HCT116 (cell line): ENCODE results near the gene FAM98A. TPM values are rescaled to one million over a fixed set of nuclear protein-coding genes. Genes with fewer than 3 reads are reported as not detected.

Source experiments
- ATAC-seq: fragments of 200-7000 bp; cut with Tn5 transposase; 2 replicates; pipeline ENCODE4 v1.9.1; 2020; ENCODE audit warnings: mild to moderate bottlenecking, moderate library complexity
- BruUV-seq: library from RNA; stranded (reverse); fragments of 400-500 nt; replicated peaks from 2 replicates; lab custom pipeline; 2021; lab: Mats Ljungman, UMichigan
- CTCF ChIA-PET: fragments of 300-600 bp; sonication (Branson Sonifier 250); formaldehyde crosslinking; loops from one replicate; lab custom pipeline; 2021; ENCODE audit warnings: antibody characterized with exemption; lab: Charles Lee
- POLR2A ChIA-PET: fragments of 300-600, 350-600 bp; sonication (Branson Sonifier 250); formaldehyde crosslinking; loops from one replicate; lab custom pipeline; 2021; ENCODE audit warnings: antibody characterized with exemption; lab: Charles Lee
- RAD21 ChIA-PET, 2 experiments: fragments of 300-600 bp; sonication (Branson Sonifier 250); formaldehyde crosslinking; loops; one replicate each; lab custom pipeline; 2023; ENCODE audit warnings: low total read pairs in 2 of 2; ENCODE audit not compliant: uncharacterized antibody in 2 of 2, unreplicated experiment in 2 of 2, low non-redundant PET in 1 of 2; lab: Charles Lee
- DNase-seq: peaks from one replicate; pipeline ENCODE4 v3.0.0-alpha.2; 2010; ENCODE audit warnings: low read depth, low spot score
- H2AFZ ChIP-seq: fragments of 200-600 bp; shearing (Covaris generic), sonication (generic); 2 replicates; pipeline ENCODE4 v1.6.1; 2017; ENCODE audit warnings: low read depth, mixed run types, mixed read lengths, antibody characterized with exemption, low read length; ENCODE audit not compliant: poor library complexity, severe bottlenecking
- H3K27ac ChIP-seq: 2 replicates; pipeline ENCODE4 v1.5.1; 2012; ENCODE audit warnings: low read depth, low read length
- H3K27me3 ChIP-seq: fragments of 200-600 bp; sonication (generic); 2 replicates; pipeline ENCODE4 v1.6.1; 2016; ENCODE audit warnings: mixed run types, low read length, mixed read lengths; ENCODE audit not compliant: insufficient read depth
- H3K36me3 ChIP-seq, 2 experiments: fragments of 200-500 bp in 1 of 2; fragments of 200-600 bp in 1 of 2; sonication (Bioruptor generic) in 1 of 2; sonication (generic) in 1 of 2; 2 replicates each; pipeline versions ENCODE4 v1.5.1 to v1.6.1; 2014 to 2016; ENCODE audit warnings: low read length in 2 of 2, inconsistent platforms in 1 of 2, mixed read lengths in 1 of 2, mixed run types in 1 of 2; ENCODE audit not compliant: insufficient read depth in 2 of 2, control insufficient read depth in 1 of 2
- H3K4me1 ChIP-seq, 2 experiments: fragments of 200-600 bp in 1 of 2; sonication (generic) in 1 of 2; 2 replicates each; pipeline versions ENCODE4 v1.5.1 to v1.6.1; 2012 to 2017; ENCODE audit warnings: low read length in 2 of 2, inconsistent platforms in 1 of 2, mild to moderate bottlenecking in 1 of 2, mixed read lengths in 1 of 2, mixed run types in 1 of 2, moderate library complexity in 1 of 2; ENCODE audit not compliant: insufficient read depth in 2 of 2, control insufficient read depth in 1 of 2
- H3K4me2 ChIP-seq: fragments of 200-600 bp; sonication (generic); 2 replicates; pipeline ENCODE4 v1.6.1; 2017; ENCODE audit warnings: mixed run types, low read length, mixed read lengths
- H3K4me3 ChIP-seq, 2 experiments: fragments of 200-600 bp in 1 of 2; sonication (generic) in 1 of 2; replicated peaks in 1 of 2; 2 replicates each; pipeline ENCODE4 v1.5.1; 2011 to 2016; ENCODE audit warnings: low read length in 2 of 2, control low read depth in 1 of 2, low read depth in 1 of 2, mild to moderate bottlenecking in 1 of 2, mixed read lengths in 1 of 2, mixed run types in 1 of 2
- H3K79me2 ChIP-seq: fragments of 200-600 bp; sonication (generic); 2 replicates; pipeline ENCODE4 v1.6.1; 2017; ENCODE audit warnings: mild to moderate bottlenecking, mixed run types, low read length, moderate library complexity, mixed read lengths; ENCODE audit not compliant: insufficient read depth
- H3K9ac ChIP-seq: fragments of 200-600 bp; sonication (generic); 2 replicates; pipeline ENCODE4 v1.6.1; 2016; ENCODE audit warnings: low read length, mixed read lengths
- H3K9me2 ChIP-seq: fragments of 200-600 bp; sonication (generic), shearing (Covaris generic); 2 replicates; pipeline ENCODE4 v1.6.1; 2017; ENCODE audit warnings: mixed run types, mild to moderate bottlenecking, moderate library complexity; ENCODE audit not compliant: insufficient read depth
- H3K9me3 ChIP-seq, 2 experiments: fragments of 200-500 bp in 1 of 2; fragments of 200-600 bp in 1 of 2; sonication (Bioruptor generic) in 1 of 2; sonication (generic) in 1 of 2; 2 replicates each; pipeline ENCODE4 v1.6.1; 2014 to 2017; ENCODE audit warnings: low read length in 2 of 2, mixed read lengths in 2 of 2, inconsistent platforms in 1 of 2, low read depth in 1 of 2, mild to moderate bottlenecking in 1 of 2, mixed run types in 1 of 2, moderate library complexity in 1 of 2; ENCODE audit not compliant: control insufficient read depth in 1 of 2, insufficient read depth in 1 of 2
- H4K20me1 ChIP-seq: fragments of 200-600 bp; sonication (generic), shearing (Covaris generic); 2 replicates; pipeline ENCODE4 v1.6.1; 2017; ENCODE audit warnings: mixed run types, mild to moderate bottlenecking, moderate library complexity; ENCODE audit not compliant: insufficient read depth
- EGR1 ChIP-seq: IDR thresholded peaks from 2 replicates; pipeline ENCODE4 v1.6.1; 2012; ENCODE audit warnings: low read depth
- ELF1 ChIP-seq: IDR thresholded peaks from 2 replicates; pipeline ENCODE4 v1.6.1; 2012; ENCODE audit warnings: low read depth, borderline replicate concordance
- POLR2A ChIP-seq: IDR thresholded peaks from 2 replicates; pipeline ENCODE4 v1.7.0; 2011; ENCODE audit warnings: borderline replicate concordance; ENCODE audit not compliant: insufficient read depth, insufficient read length; ENCODE audit errors: extremely low read depth
- POLR2AphosphoS5 ChIP-seq: IDR thresholded peaks from 2 replicates; pipeline ENCODE4 v1.6.1; 2011; ENCODE audit warnings: mild to moderate bottlenecking, low read depth, low read length, moderate library complexity
- RAD21 ChIP-seq: IDR thresholded peaks from 2 replicates; pipeline ENCODE4 v1.6.1; 2012; ENCODE audit warnings: low read depth, mild to moderate bottlenecking
- SIN3A ChIP-seq: IDR thresholded peaks from 2 replicates; pipeline ENCODE4 v1.6.1; 2012; ENCODE audit warnings: low read depth
- SRF ChIP-seq: IDR thresholded peaks from 2 replicates; pipeline ENCODE4 v1.6.1; 2012; ENCODE audit warnings: low read depth
- ZFX ChIP-seq: fragments of 450-650 bp; IDR thresholded peaks from 2 replicates; pipeline ENCODE4 v1.6.1; 2017
- ZNF274 ChIP-seq: fragments of 200-500 bp; sonication (Bioruptor generic); IDR thresholded peaks from 2 replicates; pipeline ENCODE4 v1.6.1; 2014; ENCODE audit warnings: mild to moderate bottlenecking, low read depth, low read length, inconsistent platforms
- intact Hi-C: fragments of 100-400 bp; cut with micrococcal nuclease; formaldehyde crosslinking; loops from 2 replicates; pipeline ENCODE4 v1.10.0; 2022
- total RNA-seq: library from RNA; stranded (reverse); gene quantifications from one replicate; pipeline ENCODE4 v1.2.1, GENCODE V29; 2021; ENCODE audit not compliant: unreplicated experiment
- TF ChIP-seq, protein P1 (sequence below), 3 experiments: fragments of 200-600 bp in 1 of 3; sonication (generic) in 1 of 3; IDR thresholded peaks in 2 of 3; conservative IDR thresholded peaks in 1 of 3; 2 replicates each; pipeline ENCODE4 v1.5.1; 2012 to 2017; ENCODE audit warnings: low read depth in 2 of 3, low read length in 2 of 3, antibody characterized with exemption in 1 of 3, borderline replicate concordance in 1 of 3, control low read depth in 1 of 3, mild to moderate bottlenecking in 1 of 3, mixed read lengths in 1 of 3, mixed run types in 1 of 3, moderate library complexity in 1 of 3; ENCODE audit not compliant: insufficient read depth in 1 of 3
- TF ChIP-seq, protein P2 (sequence below): IDR thresholded peaks from 2 replicates; pipeline ENCODE4 v1.6.1; 2012
- TF ChIP-seq, protein P3 (sequence below): IDR thresholded peaks from 2 replicates; pipeline ENCODE4 v1.6.1; 2012; ENCODE audit warnings: low read depth
- TF ChIP-seq, protein P4 (sequence below): IDR thresholded peaks from 2 replicates; pipeline ENCODE4 v1.6.1; 2012

FAM98A gene
- total RNA-seq, 1 experiment from 2014 or later = 42.9 TPM

DNA sequence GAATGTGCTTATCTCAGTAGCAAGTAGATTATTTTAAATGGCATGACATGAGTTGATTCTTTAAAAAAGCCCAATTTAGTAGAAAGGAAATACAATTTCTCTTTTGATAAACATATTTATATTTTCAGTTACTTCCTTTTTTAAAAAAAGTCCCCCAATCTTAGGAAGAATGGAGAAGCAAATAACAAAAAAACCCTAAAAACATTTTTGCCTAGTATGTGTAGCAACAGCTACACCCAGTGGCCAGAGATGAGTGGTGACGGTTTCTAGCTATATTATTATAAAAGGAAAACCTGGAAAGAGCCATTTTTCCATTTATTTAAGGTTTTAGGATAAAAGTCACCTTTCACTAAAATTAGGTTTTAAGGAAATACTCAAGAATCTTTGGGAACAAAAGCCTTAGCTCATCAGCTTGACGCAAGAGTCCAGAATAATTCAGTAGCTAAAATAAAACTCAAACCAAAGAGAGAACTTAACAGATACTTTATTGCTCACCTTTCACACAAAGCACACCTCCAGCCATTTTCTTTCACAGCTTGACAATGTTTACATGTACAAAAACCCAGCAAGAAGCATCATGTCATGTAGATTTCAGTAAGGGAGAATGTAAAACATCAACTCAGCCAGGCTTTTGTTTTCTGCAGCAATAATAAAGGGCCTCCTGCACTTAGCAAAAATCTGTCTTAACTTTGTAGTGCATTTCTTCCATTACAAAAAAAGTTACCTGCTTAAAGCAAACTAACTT, 15.7 kb downstream of the FAM98A start:
- peak; percentile 36; the same call in 1 of the 2 replicates for ATAC-seq
- Histone ChIP-seq H4K20me1 (no peaks in the 10 kb centered on the region), H3K4me3 (no peak overlapping the region), H3K79me2 (no peaks in the 10 kb centered on the region), H3K27ac (no peak overlapping the region), H3K4me2 (no peak overlapping the region), H3K9me2 (no peaks in the 10 kb centered on the region), H3K27me3 (no peaks in the 10 kb centered on the region), H3K9ac (no peak overlapping the region), H3K4me1 (no peaks in the 10 kb centered on the region), H2AFZ (no peak overlapping the region), H3K9me3 (no peaks in the 10 kb centered on the region), H3K36me3 (peaks cover 11 to 14% of the 10 kb centered on the region in 2 experiments)
- ChIA-PET RAD21 (interaction anchor here in 1 of 2 experiments (1.3 kb wide), 1 partner anchor 170 kb away, joined by 5 read pairs; no protein-coding TSS in a partner anchor), POLR2A (no interaction called here), CTCF (interaction anchor here (0.7 to 2.6 kb wide), 20 partner anchors 8 to 549 kb away, joined by 3 to 25 read pairs (median 3); partner anchors contain the start of genes FAM98A and RASGRP3)
- intact Hi-C loops = loop anchor here (2.0 to 10.0 kb wide), 5 partner anchors 109 to 811 kb away; partner anchors contain the start of genes LTBP1 and RASGRP3
- DNase-seq = no peak
- BruUV-seq = no TSS peak
- peak; percentile 80 for TF ChIP-seq RAD21
- TF ChIP-seq, protein P1, sequence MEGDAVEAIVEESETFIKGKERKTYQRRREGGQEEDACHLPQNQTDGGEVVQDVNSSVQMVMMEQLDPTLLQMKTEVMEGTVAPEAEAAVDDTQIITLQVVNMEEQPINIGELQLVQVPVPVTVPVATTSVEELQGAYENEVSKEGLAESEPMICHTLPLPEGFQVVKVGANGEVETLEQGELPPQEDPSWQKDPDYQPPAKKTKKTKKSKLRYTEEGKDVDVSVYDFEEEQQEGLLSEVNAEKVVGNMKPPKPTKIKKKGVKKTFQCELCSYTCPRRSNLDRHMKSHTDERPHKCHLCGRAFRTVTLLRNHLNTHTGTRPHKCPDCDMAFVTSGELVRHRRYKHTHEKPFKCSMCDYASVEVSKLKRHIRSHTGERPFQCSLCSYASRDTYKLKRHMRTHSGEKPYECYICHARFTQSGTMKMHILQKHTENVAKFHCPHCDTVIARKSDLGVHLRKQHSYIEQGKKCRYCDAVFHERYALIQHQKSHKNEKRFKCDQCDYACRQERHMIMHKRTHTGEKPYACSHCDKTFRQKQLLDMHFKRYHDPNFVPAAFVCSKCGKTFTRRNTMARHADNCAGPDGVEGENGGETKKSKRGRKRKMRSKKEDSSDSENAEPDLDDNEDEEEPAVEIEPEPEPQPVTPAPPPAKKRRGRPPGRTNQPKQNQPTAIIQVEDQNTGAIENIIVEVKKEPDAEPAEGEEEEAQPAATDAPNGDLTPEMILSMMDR (IDR thresholded peaks at IDR 0.05 in 2 of 3, conservative IDR thresholded peaks at IDR 0.05 in 1 of 3; ENCODE audit: borderline replicate concordance in 1 of 3, insufficient read depth in 1 of 3, low read depth in 2 of 3, low read length in 2 of 3) = peak; percentile 71 to 79 (median 72); a peak in 5 of 6 replicates
- no peak for TF ChIP-seq SIN3A

DNA sequence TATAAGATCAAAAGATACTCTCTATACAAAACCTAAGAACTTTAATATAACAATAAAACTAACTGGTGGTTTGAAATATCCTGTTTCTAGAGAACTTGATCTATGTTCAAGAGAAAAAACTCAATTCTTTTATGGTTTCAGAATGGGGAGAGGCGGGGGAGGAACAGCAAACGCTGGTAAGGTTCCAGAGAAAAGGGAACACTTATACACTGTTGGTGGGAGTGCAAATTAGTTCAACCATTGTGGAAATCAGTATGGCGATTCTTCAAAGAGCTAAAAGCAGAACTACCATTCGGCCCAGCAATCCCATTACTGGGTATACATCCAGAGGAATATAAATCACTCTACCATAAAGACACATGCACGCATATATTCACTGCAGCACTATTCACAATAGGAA, 17.2 kb downstream of the FAM98A start:
- ChIA-PET CTCF (interaction anchor here (1.8 to 2.6 kb wide), 3 partner anchors 14 to 202 kb away, joined by 6 to 24 read pairs (median 23); no protein-coding TSS in a partner anchor), RAD21 (no interaction called here), POLR2A (no interaction called here)
- H3K4me3 ChIP-seq = no peak overlapping the region
- H3K27ac ChIP-seq = no peak overlapping the region
- H3K4me1 ChIP-seq = no peaks in the 10 kb centered on the region
- H2AFZ ChIP-seq = no peak overlapping the region
- H3K79me2 ChIP-seq = no peaks in the 10 kb centered on the region
- no peaks in the 10 kb centered on the region for H3K9me3 ChIP-seq
- peaks cover 9 to 14% of the 10 kb centered on the region in 2 experiments for H3K36me3 ChIP-seq
- ATAC-seq (no peak), DNase-seq (no peak)
- no TSS peak for BruUV-seq
- H3K27me3 ChIP-seq = no peaks in the 10 kb centered on the region
- H4K20me1 ChIP-seq = no peaks in the 10 kb centered on the region
- H3K9ac ChIP-seq = no peak overlapping the region
- intact Hi-C loops = loop anchor here (2.0 to 10.0 kb wide), 5 partner anchors 107 to 810 kb away; partner anchors contain the start of genes LTBP1 and RASGRP3
- H3K9me2 ChIP-seq = no peaks in the 10 kb centered on the region
- no peak overlapping the region for H3K4me2 ChIP-seq
- TF ChIP-seq POLR2A (no peak), RAD21 (no peak), ZNF274 (no peak), SIN3A (no peak), ELF1 (no peak), ZFX (no peak), SRF (no peak), EGR1 (no peak), POLR2AphosphoS5 (no peak)
- TF ChIP-seq, protein P2, sequence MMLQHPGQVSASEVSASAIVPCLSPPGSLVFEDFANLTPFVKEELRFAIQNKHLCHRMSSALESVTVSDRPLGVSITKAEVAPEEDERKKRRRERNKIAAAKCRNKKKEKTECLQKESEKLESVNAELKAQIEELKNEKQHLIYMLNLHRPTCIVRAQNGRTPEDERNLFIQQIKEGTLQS = no peak
- TF ChIP-seq, protein P3, sequence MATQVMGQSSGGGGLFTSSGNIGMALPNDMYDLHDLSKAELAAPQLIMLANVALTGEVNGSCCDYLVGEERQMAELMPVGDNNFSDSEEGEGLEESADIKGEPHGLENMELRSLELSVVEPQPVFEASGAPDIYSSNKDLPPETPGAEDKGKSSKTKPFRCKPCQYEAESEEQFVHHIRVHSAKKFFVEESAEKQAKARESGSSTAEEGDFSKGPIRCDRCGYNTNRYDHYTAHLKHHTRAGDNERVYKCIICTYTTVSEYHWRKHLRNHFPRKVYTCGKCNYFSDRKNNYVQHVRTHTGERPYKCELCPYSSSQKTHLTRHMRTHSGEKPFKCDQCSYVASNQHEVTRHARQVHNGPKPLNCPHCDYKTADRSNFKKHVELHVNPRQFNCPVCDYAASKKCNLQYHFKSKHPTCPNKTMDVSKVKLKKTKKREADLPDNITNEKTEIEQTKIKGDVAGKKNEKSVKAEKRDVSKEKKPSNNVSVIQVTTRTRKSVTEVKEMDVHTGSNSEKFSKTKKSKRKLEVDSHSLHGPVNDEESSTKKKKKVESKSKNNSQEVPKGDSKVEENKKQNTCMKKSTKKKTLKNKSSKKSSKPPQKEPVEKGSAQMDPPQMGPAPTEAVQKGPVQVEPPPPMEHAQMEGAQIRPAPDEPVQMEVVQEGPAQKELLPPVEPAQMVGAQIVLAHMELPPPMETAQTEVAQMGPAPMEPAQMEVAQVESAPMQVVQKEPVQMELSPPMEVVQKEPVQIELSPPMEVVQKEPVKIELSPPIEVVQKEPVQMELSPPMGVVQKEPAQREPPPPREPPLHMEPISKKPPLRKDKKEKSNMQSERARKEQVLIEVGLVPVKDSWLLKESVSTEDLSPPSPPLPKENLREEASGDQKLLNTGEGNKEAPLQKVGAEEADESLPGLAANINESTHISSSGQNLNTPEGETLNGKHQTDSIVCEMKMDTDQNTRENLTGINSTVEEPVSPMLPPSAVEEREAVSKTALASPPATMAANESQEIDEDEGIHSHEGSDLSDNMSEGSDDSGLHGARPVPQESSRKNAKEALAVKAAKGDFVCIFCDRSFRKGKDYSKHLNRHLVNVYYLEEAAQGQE = no peak
- TF ChIP-seq, protein P4, sequence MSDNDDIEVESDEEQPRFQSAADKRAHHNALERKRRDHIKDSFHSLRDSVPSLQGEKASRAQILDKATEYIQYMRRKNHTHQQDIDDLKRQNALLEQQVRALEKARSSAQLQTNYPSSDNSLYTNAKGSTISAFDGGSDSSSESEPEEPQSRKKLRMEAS = no peak
